ENCODE data around the gene TGM5.

Gene TGM5

DNA sequence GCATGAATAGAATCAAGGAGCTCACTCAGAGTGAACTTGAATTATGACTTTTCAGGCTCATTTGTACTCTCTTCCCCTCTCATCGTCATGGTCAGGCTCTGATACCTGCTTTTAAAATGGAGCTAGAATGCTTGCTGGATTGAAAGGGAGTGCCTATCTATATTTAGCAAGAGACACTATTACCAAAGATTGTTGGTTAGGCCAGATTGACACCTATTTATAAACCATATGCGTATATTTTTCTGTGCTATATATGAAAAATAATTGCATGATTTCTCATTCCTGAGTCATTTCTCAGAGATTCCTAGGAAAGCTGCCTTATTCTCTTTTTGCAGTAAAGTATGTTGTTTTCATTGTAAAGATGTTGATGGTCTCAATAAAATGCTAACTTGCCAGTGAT, 71.9 kb downstream of the TGM5 start:
- Mint-ChIP-seq H3K27me3 (ENCODE audit: low read depth) (no peaks in the 10 kb centered on the region), H3K36me3 (ENCODE audit: low read depth) (peaks cover 47% of the 10 kb centered on the region), H3K4me3 (no peak overlapping the region), H3K9me3 (peaks cover 8% of the 10 kb centered on the region), H3K27ac (no peak overlapping the region), H3K4me1 (no peaks in the 10 kb centered on the region)
- TF ChIP-seq, protein P1, sequence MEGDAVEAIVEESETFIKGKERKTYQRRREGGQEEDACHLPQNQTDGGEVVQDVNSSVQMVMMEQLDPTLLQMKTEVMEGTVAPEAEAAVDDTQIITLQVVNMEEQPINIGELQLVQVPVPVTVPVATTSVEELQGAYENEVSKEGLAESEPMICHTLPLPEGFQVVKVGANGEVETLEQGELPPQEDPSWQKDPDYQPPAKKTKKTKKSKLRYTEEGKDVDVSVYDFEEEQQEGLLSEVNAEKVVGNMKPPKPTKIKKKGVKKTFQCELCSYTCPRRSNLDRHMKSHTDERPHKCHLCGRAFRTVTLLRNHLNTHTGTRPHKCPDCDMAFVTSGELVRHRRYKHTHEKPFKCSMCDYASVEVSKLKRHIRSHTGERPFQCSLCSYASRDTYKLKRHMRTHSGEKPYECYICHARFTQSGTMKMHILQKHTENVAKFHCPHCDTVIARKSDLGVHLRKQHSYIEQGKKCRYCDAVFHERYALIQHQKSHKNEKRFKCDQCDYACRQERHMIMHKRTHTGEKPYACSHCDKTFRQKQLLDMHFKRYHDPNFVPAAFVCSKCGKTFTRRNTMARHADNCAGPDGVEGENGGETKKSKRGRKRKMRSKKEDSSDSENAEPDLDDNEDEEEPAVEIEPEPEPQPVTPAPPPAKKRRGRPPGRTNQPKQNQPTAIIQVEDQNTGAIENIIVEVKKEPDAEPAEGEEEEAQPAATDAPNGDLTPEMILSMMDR (IDR thresholded peaks at IDR 0.05; ENCODE audit: unreplicated experiment in 3 of 3), result no peak

DNA sequence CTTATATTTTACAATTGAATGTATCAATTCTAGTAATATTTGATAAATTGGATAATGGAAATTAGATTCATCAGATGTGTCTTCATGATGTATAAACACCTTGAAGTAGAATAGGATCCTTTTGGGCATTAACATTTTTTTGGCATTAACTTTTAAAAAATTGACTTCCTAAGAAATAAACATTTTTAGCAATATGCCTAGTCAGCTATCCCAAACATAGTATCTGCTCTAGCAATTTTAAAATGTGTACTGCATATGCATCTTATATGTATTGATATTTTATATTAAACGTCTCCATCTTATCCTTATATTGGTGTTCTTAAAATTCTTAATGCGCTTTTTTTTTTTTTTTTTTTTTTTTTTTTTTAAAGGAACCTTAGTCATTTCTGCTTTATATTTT, 73.0 kb downstream of the TGM5 start:
- H3K4me3 Mint-ChIP-seq, result no peak overlapping the region

DNA sequence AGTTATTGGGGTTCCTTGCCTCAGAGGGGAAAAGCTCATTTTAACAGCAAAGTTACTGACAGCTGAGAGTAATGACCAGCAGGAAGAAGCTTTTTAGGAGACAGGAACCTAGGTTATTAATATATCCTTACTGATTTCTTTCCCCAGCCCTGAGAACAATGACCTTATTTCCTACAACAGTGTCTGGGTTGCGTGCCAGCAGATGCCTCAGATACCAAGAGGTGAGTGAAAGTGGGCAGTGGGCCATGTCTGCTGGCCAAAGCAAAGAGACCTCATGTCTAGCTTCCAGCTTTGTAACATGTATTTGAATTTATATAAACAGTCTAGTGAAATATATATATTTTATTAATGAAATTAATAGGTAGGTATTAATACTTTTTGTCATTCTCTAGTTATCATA, 76.5 kb downstream of the TGM5 start:
- Mint-ChIP-seq H3K27me3 (ENCODE audit: low read depth) (no peaks in the 10 kb centered on the region), H3K9me3 (no peaks in the 10 kb centered on the region), H3K36me3 (ENCODE audit: low read depth) (peaks cover 25% of the 10 kb centered on the region), H3K27ac (no peak overlapping the region), H3K4me1 (peaks cover 10% of the 10 kb centered on the region), H3K4me3 (no peak overlapping the region)
- TF ChIP-seq, protein P1 (IDR thresholded peaks at IDR 0.05; ENCODE audit: unreplicated experiment in 3 of 3), result no peak

More for the DNA sequence above, 73.0 kb downstream of the TGM5 start:
- H3K4me1 Mint-ChIP-seq, result no peaks in the 10 kb centered on the region
- H3K36me3 Mint-ChIP-seq (ENCODE audit: low read depth), result peaks cover 49% of the 10 kb centered on the region
- H3K27me3 Mint-ChIP-seq (ENCODE audit: low read depth), result no peaks in the 10 kb centered on the region
- TF ChIP-seq, protein P1 (IDR thresholded peaks at IDR 0.05; ENCODE audit: unreplicated experiment in 3 of 3), result no peak
- peaks cover 7% of the 10 kb centered on the region for H3K9me3 Mint-ChIP-seq
- H3K27ac Mint-ChIP-seq, result no peak overlapping the region

DNA sequence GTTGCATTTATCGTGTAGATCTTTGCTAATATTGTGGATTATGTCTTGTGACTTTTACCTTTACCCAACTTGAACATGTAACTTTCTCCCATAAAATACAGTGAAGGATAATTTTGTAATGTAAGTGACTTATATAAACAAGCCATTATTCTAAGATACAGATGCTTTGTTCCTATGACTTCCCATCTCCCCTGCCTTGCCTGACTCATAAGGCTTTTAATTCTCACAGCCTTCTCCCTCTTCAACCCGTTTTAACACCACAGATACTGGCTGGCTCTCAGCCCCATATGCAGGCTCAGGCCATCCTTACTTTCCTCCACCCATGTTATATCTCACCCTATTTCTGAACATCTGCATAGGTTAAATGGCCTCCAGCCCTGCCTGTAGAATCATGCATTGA, 77.4 kb downstream of the TGM5 start:
- no peak overlapping the region for H3K4me3 Mint-ChIP-seq
- no peaks in the 10 kb centered on the region for H3K9me3 Mint-ChIP-seq
- peaks cover 10% of the 10 kb centered on the region for H3K4me1 Mint-ChIP-seq
- no peaks in the 10 kb centered on the region for H3K27me3 Mint-ChIP-seq (ENCODE audit: low read depth)
- H3K36me3 Mint-ChIP-seq (ENCODE audit: low read depth), result peaks cover 21% of the 10 kb centered on the region
- no peak overlapping the region for H3K27ac Mint-ChIP-seq
- TF ChIP-seq, protein P1 (IDR thresholded peaks at IDR 0.05; ENCODE audit: unreplicated experiment in 3 of 3), result no peak

DNA sequence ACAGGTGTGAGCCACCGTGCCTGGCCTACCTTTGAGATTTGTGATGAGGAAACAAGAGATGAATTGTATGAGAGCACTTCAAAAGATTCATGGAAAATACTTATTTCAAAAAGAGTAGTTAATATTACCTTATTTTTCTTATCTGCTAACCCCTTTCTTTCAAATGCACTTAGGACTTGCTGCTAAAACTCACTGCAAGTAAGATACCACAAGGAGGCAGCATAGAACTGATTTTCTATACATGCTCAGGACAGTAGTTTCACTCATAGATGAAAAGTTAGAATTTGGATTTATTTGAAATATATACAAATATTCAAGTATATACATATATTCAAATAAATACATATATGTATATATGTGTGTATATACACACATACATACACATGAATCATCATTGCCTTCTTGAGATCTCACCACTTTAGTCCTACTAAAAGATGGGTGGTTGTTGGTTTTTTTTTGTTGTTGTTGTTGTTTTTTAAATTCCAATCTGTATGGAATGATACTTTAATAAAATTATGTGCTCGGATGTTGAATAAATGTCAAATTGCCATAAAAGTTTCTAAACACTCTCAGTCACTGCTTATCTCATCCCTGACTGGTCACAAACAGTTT, 79.1 kb downstream of the TGM5 start:
- Mint-ChIP-seq H3K36me3 (ENCODE audit: low read depth) (peaks cover 18% of the 10 kb centered on the region), H3K9me3 (no peaks in the 10 kb centered on the region), H3K4me3 (peak overlapping the region; percentile 73 to 83 (median 81)), H3K27me3 (ENCODE audit: low read depth) (no peaks in the 10 kb centered on the region), H3K27ac (no peak overlapping the region), H3K4me1 (peaks cover 10% of the 10 kb centered on the region)
- TF ChIP-seq, protein P1 (IDR thresholded peaks at IDR 0.05; ENCODE audit: unreplicated experiment in 3 of 3), result peak; percentile 46 to 64 (median 50)

DNA sequence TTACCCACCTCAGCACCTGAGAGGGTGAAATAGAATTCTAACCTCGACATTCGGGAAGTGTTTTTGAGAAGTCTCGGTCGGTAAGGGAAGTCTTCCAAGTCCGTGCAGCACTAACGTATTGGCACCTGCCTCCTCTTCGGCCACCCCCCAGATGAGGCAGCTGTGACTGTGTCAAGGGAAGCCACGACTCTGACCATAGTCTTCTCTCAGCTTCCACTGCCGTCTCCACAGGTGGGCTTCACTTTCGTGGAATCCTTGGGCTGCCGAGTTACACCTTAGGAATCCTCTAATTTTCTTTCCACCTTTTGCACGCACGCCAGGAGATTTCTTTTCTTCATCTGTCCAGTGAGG, 80.8 kb downstream of the TGM5 start:
- TF ChIP-seq, protein P1 (IDR thresholded peaks at IDR 0.05; ENCODE audit: unreplicated experiment in 3 of 3), result peak in 1 of 3 experiments; percentile 16
- Mint-ChIP-seq H3K4me1 (peaks cover 10% of the 10 kb centered on the region), H3K36me3 (ENCODE audit: low read depth) (peaks cover 10% of the 10 kb centered on the region), H3K27ac (peak overlapping the region; percentile 21 to 88 (median 82)), H3K4me3 (peak overlapping the region; percentile 89 to 96 (median 92)), H3K9me3 (no peaks in the 10 kb centered on the region), H3K27me3 (ENCODE audit: low read depth) (no peaks in the 10 kb centered on the region)
